Measurements from ENCODE around the gene PRKCA.

DNA sequence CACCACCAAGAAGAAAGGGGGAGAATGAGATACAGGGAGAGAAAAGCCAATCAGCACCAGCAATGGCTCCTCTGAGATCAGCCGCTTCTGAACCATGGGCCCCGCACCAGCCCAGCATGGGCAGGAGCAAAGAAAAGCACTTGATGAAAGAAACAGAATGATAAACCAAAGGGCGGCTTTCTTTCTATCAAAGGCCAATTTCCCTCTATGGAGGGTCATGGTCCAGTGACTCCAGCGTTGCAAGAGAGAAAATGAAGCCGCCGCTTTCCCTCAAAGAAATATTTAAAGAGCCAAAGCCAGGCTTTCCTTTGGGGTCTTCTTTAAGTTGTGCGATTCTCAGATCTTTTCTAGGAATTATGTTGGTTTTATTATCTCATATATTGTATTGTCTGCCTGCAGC, 447.7 kb downstream of the PRKCA start:
- TF ChIP-seq, protein P1, sequence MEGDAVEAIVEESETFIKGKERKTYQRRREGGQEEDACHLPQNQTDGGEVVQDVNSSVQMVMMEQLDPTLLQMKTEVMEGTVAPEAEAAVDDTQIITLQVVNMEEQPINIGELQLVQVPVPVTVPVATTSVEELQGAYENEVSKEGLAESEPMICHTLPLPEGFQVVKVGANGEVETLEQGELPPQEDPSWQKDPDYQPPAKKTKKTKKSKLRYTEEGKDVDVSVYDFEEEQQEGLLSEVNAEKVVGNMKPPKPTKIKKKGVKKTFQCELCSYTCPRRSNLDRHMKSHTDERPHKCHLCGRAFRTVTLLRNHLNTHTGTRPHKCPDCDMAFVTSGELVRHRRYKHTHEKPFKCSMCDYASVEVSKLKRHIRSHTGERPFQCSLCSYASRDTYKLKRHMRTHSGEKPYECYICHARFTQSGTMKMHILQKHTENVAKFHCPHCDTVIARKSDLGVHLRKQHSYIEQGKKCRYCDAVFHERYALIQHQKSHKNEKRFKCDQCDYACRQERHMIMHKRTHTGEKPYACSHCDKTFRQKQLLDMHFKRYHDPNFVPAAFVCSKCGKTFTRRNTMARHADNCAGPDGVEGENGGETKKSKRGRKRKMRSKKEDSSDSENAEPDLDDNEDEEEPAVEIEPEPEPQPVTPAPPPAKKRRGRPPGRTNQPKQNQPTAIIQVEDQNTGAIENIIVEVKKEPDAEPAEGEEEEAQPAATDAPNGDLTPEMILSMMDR (IDR thresholded peaks at IDR 0.05) = no peak
- TF ChIP-seq POLR2A (IDR thresholded peaks at IDR 0.05) = no peak
- TF ChIP-seq POLR2AphosphoS5 (IDR thresholded peaks at IDR 0.05; ENCODE audit: insufficient read depth in 1 of 2, low read depth in 1 of 2) = no peak

All from vagina (tissue), 2 donors.